Activated CD4-positive, alpha-beta T cell treated with anti-CD3 and anti-CD28 coated beads, Interleukin-2, amount 50 U/mL, for 48 hours (primary cell): Measurements from ENCODE around the gene EXOC4.
"Not testable (repeated sequence)": the region's sequence is repeated elsewhere in the genome, so short reads cannot be mapped to it uniquely, and the experiment has no call there.

Experiments
- DNase-seq, 2 experiments: peaks; one replicate each; pipeline ENCODE4 v3.0.0-alpha.2; 2020

Gene EXOC4

DNA sequence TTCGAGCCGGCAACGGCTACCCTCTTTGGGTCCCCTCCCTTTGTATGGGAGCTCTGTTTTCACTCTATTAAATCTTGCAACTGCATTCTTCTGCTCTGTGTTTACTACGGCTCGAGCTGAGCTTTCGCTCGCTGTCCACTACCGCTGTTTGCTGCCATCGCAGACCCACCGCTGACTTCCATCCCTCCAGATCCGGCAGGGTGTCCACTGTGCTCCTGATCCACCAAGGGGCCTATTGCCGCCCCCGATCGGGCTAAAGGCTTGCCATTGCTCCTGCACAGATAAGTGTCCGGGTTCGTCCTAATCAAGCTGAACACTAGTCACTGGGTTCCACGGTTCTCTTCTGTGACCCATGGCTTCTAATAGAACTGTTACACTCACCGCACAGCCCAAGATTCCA lies 653.7 kb downstream of the EXOC4 start:
- not testable (repeated sequence) for DNase-seq

DNA sequence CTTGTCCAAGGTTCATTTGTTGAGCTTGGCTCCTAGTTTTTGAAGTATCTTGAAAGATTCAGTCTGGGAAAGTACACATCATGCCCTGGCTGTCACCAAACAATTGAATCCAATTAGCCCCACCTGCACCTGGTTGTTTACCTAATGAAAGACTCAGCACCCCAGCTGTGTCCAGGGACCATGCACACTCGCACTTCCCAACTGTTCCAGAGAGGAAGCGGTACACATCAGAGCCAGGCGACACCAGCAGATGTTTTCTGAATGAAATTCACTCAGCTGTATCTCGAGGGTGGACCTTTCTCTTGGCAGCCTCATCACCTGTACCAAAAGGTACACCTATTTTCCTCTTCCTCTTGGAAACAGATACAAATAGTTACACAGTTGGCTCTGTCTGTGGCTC lies 657.9 kb downstream of the EXOC4 start:
- DNase-seq, result no peak

DNA sequence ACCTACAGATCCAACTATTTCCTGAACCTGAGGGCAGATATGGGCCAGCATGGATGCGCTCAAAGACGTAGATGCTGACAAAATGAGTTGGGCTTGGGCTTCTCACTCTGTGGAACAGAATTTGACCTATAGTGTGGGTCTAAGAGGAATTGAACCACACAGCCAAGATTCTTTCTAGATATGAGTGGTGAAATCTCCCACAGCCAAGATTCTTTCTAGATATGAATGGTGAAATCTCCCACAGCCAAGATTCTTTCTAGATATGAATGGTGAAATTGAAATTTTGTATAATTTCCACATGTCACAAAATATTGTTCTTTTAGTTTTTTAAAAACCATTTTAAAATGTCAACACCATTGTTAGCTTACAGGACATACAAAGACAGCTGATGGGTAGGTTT lies 658.8 kb downstream of the EXOC4 start:
- no peak for DNase-seq

DNA sequence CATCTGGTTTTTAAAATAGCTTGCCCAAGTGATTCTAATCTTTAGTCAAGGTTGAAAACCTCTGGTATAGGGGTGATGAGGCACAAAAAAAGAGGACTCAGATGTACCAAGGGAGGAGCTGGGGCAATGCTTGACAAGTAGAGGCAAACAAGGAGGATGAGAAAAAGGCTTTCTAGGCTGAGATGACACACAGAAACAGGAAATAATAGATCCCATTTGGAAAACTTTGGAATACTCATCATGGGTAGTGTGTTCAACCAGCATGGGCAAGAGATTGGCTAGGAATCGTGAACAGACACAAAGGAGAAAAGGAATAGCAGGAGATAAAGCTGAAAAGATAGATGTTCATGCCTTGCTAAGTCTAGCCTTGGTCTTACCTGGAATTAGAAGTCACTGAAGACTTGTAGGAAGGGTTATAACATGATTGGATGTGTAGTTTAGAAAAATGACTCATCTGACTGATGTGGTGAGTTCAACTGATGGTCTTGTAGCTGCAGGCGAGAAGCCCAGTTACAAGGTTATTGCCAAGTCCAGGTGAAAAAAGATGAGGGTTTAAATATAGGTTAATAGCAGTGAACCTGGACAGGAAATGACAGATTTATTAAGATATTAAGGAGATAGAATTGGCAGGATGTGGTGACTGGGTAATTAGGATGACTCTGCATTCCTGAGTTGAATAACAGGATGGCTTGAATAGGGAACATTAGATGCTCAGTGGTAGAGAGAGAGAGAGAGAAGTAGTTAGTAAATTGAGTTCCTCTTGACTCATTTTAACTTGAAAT lies 660.2 kb downstream of the EXOC4 start:
- DNase-seq, result no peak

DNA sequence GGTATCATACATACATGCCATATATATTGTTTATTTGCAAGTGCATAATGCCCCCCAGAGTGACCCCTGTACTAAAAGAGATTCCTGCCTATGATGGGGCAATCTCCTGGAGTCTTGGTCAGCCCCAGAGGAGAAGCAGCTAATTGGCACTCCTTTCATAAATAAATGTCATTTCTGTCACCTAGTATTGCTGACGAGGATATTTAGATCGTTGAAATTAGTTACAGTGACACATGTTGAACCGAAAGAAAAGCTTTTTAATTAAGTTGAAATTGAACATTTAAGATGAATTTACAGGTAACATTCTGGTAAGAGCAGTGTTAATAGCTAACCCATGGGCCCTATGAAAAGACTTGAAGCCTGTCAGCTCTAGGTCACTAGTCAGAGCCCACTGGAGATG lies 663.7 kb downstream of the EXOC4 start:
- DNase-seq, result no peak

DNA sequence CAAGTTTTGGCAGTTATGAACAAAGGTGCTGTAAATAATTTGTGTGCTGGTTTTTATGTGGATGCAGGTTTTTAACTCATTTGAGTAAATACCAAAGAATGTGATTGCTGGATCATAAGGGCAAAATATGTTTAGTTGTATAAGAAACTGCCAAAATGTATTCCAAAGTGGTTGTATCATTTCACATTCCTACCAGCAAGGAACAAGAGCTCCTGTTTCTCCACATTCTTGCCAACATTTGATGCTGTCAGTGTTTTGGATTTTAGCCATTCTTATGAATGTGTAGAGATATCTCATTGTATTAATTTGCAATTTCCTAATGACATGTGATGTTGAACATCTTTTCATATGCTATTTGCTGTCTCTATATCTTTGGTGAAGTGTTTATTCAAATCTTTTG lies 666.9 kb downstream of the EXOC4 start:
- no peak for DNase-seq

DNA sequence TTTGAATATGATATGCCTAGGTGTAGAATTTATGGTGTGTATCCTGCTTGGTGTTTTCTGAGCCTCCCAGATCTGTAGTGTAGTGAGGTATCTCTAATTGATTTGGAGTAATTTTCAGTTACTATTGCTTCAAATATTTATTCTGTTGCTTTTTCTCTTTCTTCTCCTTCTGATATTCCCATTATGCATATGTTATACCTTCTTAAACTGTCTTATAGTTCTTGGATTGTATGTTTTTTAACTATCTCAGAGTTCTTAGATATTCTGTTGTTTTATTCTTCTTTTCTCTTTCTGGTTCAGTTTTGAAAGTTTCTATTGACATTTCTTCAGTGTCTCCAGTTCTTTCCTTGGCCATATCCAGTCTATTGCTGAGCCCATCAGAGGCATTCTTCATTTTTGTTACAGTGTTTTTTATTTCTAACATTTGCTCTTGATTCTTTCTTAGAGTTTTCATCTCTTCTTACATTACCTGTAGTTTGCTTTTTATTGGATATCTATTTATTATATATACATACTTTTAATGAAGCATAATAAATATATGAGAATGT lies 668.8 kb downstream of the EXOC4 start:
- no peak for DNase-seq

DNA sequence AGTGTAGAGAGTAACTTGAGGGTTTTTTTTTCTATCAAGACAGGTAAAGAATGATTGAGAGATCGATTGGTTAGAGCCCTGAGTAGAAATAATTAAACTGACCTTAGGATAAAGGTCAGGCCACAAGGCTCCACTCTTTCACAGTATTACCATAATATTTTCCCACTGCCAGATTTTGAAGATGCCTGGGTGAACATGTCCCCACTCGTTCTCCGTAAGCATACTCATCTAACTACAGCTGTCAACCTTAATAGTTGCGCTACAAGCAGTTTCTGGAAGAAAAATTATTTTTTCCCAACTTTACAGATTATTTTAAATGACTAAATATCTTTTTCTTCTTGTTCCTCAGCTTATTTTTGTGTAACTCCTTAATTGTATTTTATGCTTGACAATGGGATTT lies 671.1 kb downstream of the EXOC4 start:
- no peak for DNase-seq

DNA sequence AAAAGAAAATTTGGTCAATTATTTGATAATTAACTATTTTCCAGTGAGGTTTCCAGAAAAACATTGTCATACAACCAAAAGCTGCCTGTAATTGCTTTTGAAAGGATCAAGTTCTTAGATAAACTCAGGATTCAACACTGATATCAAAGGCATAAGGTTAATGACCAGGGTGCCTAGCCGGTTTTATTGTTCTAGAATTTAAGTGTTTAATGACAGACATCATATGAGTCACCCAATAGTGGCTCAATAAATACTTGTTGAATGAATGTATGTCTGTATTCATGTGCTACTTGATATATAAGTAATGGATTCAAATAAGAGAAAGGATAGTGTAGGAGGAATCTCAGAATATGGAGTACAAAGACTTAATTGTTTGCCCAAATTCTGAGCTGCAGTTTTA lies 678.2 kb downstream of the EXOC4 start:
- DNase-seq, result no peak

DNA sequence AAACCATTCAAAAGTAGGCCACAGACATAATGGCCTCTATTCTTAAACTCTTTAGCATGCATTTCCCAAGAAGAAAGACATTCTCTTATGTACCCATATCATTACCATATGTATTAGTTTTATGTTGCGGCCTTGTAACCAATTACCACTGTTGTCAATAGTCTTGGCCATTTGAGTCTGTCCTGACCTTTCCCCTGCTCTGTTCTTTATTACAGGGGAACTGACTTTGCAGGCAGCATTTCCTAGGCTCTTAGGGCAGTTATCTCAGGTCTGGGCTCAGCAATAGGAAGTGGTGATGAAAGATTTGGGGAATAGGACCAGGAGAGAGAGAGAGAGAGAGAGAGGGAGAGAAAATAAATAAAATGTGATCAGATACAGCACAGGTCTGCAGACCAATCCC lies 679.7 kb downstream of the EXOC4 start:
- no peak for DNase-seq

DNA sequence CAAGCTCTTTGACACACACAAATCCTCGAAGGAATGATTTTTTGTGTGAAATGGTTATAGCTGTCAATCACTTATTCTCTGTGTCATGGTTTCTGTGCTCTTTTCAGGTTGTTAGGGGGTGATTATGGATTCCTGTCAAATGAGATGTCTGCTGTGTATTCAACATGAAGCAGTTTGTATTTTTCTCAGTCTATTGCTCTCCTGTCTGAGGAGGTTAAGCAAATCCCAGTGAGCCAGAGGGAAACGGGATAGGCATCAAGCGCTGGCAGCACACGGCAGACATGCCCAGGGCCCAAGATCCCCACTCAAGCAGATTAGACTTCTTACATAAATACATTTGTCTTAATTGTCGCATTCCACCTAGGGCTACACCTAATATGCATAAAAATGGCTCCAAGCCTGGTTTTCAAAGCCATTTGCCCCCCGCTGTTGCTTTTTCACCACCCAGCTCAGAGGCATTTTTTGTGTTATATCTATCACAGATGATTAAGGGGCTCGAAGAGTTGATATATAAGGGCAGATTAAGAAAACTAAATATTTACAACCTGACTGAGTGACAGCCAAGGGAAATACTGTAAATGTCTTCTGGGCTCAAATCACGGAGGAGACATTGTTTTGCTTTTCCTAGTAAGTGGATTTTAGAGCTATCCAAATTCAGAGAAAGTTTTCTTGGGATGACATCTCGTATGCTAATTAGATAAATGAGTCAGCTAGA lies 681.5 kb downstream of the EXOC4 start:
- no peak for DNase-seq

DNA sequence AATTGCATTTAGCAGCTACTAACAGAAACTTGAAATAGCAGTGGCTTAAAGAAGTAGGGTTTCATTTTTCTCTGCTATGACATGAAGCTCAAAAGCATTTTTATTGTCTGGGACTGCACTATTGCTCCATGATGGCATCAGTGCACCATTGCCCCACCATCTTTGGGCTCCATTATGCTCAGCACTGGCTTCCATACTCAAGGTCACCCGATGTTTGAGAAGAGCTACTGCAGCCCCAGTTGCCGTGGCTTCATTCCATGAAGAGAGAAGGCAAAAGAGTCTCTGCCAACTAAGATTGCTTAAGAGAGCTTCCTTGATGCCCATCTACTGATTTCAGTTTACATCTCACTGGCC lies 682.1 kb downstream of the EXOC4 start:
- DNase-seq, result no peak

DNA sequence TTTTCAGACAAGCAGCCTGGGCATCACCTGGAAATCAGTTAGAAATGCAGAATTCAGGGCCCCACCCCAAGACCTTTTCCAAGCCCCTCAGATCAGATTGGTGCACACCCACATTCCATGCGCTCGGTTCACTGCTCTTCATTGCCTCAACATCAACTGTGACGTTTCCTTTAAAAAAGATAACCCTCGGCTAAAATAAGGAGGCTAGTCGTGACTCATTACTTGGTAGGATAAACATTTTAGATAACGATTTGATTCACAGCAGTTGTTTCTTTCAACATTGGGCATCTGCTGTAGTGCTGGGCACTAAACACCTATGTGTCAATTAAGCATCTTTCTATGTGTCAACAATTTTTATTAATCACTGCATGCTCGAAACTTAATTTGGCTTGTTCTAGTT lies 683.2 kb downstream of the EXOC4 start:
- DNase-seq, result no peak

DNA sequence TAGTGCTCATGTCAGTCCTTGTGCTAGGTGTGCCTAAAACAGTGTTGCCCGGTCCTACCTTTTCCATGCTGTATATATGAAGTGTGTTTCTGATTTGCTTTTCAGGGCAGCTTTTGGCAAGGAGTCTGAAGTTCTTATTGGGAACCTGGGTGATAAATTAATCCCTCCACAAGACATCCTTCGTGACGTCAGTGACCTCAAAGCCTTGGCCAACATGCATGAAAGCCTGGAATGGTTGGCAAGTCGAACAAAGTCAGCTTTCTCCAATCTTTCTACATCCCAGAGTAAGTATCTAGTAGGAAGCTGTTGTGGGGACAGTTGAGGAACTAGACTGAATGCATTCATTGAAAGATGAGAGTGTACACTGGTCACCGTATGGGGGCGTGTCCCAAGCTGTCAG lies 684.9 kb downstream of the EXOC4 start:
- DNase-seq, result no peak

DNA sequence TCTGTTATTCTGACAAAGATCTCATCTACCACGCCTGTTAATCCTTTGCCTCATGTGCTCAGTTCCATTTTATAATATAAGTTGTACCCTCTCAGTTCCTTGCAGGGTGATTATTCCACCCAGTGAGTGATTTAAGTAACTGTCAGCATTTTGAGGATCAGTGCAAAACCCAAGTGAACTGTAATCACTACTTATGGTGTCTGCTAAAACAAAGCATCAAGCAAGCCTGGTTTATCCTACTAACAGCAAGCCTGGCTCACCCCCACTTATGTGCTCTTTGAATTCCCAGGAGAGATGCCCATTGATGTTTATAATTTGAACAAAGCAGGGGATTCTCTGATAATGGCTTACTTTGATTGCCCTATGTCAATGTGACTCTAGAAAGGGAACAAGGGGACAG lies 687.5 kb downstream of the EXOC4 start:
- DNase-seq, result no peak

DNA sequence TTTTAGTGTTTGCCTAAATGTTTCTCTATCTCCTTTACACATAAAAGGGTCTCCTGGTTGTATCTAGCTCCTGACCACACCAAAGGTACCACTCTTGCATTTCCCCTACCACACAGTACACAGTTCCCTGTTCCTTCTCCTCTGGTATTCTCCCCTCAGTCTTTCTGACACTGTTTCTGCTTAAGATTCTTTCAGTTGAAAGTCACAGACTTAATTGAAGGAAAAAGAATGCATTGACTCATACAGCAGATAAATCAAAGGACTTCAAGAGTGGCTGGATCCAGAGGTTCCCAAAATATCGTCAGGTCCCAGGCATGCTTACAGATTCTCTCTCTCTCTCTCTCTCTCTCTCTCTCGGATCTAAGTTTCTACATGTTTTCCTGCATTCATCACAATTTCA lies 688.6 kb downstream of the EXOC4 start:
- DNase-seq, result no peak

DNA sequence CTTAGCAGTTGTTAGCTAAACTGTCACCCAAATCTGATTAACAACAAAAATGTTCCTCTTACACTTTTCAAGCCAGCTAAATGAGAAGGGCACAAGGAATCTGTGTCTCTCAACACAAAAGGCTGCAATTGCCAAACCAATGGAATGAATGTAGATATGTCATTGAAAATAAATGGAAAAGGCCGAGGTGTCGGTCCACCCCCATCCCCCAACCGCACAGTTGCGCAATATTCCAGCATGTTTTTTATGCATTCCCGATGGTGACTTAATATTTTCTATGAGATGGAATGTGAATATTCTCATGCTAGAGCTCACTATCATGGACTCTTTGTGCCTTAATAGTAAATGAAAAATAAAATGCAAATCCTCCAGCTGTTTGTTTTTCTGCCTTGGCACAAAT lies 692.6 kb downstream of the EXOC4 start:
- DNase-seq, result no peak

DNA sequence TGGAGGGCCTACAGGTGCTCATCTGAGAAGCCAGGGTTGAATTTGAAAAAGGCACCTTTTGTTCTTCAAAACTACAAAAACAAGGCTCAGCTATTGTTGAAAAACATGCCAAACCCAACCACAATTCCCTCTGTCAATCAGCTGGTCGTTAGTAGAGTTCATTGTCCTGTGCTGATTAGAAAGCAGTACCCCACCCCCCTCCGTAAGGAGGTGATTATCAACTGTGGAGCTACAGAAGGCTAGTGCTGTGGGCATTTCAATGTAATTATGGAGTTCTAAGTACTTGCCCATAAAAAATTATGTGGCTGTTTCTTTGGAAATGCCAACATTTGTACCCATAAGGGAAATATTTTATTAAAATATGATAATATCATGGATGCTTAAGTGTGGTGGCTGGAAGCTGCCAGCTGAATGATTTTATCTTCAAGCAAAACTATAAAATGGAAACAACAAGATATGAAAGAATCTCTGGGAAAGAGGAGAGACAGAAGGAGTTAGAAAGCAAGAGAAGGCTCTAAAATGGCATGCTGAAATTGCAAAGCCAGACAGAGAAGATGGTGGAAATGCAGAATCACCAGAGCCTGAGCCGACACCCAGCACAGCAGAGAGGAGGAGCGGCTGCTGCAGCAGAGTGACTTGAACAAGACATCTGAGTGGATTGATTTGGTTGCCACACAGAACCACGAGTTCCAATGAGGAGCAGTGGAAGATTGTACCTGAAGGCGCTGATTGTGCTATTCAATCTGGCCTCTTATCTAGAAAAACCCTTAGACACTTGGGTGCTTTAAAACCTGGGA lies 694.8 kb downstream of the EXOC4 start:
- DNase-seq, result no peak

DNA sequence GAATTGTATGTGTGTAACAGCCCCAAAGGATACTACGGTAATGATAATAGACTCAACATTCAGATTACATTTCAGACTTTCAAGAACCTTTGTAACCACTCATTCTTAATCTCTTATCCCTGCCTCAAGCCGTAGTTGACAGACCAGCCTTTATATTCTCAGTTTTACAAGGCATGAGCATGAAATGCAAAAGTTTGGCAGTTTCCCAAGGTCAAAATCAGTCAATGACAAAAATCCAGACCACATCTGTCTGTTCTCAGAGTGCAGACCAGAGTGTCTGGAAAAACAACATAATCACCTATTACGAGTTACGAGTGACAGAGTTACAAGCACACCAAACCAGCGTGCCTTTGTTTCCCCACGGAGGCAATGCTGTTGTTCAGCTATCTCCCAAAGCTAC lies 695.7 kb downstream of the EXOC4 start:
- DNase-seq, result no peak

DNA sequence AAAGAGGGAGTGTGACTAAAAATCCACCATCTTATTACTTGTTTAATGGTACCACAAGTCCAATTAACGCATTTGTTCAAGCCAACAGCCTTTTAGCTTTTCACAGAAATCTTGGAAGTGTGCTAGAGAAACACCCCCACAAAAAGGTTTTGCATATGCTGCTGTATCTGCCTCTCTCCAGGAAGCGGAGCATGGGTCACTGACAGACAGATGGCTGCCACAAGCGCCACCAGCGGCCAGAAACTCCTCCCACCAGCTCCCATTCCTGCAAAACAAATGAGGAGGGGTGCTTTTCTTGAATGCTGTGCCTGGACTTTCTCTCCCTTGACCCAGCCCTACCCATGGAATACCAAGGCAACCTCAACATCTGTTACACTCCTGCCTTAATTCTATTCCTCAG lies 698.0 kb downstream of the EXOC4 start:
- DNase-seq, result no peak

DNA sequence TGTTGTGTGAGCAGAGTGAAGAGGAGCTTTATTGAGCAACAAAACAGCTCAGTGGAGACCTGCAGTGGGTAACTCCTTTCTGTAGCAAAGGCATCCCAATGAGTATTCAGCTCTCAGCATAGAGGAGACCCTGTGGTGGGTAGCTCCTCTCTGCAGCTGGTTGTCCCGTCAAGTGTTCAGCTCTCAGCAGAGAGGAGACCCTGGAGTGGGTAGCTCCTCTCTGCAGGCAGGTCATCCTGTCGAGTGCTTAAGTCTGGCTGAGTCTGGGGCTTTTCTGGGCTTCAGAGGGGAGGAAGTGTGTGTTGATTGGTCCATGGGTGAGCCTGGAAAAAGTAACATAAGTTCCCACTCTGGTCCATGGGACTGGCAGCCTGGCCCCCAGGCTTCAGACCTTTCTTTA lies 702.3 kb downstream of the EXOC4 start:
- no peak for DNase-seq

DNA sequence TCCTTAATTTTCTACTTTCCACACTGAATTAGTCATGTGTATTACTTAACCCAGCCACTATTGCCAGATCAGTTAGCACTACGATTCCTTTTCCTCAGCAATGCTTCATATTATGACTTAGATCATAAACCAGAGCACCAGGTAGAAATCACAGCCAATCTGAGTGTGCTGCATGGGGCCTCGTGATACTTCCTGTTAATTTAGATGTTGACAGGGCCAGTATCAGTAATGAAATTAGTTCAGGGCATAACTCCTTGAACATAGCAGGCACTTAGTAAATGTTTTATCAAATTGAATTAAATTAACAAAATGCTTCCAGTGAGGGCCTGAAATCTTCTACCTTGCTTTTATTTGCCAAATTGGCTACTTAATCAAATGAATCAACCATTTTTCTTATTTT lies 705.0 kb downstream of the EXOC4 start:
- no peak for DNase-seq

DNA sequence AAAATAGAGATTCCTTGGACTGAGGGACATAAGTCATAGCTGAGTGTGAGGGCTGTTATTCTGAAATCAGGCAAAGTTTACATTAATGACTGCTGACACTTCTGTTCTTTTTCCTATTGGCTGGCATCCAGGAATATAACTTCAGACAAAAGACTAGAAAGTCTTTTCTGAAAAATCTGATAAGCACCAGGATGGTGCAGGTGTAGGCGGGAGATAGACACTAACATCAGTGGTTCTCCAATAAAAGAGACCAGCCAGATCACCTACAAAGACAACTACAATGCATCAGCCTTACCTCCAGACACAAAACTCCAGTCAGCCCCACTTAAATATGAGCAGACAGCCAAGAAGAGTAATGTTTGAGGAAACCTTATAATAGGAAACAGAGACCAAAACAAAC lies 705.9 kb downstream of the EXOC4 start:
- no peak for DNase-seq

DNA sequence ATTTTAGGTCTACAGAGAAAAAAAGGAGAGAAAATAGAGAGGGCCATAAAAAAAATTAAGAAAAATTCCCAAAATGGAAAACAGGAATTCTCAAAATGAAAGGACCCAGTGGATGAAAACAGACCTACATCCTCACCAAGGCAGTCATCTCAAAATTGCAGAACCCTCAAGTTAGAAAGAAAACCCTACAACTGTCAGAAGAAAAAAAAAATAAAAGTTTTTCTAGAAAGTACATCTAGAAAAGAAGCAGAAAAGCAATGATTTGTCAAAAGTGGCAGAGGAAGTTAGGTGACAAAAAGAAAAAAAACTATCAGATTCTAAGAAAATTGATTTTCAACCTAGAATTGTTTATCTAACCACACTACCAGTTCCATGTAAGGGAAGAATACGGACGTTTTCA lies 706.6 kb downstream of the EXOC4 start:
- DNase-seq, result no peak
